Adrenal gland (tissue), 12 donors: ENCODE results near the gene IQSEC1. TPM values are rescaled to one million over a fixed set of nuclear protein-coding genes. Genes with fewer than 3 reads are reported as not detected.
A peak's percentile ranks its signal among the peaks of the same experiment; 100 is the strongest.

ENCODE experiments used
- DNase-seq, 7 donors: peaks; one replicate each; pipeline ENCODE4 v3.0.0-alpha.2; 2019 to 2020
- H3K27ac ChIP-seq, 5 donors: fragments of 200-600 bp; sonication (generic) in 4 of 5; 1 replicate in 3 of 5; 2 replicates in 2 of 5; pipeline versions ENCODE4 v1.5.1 to v1.8.0; 2016 to 2020; ENCODE audit warnings: mild to moderate bottlenecking in 1 of 5
- H3K27me3 ChIP-seq: fragments of 200-600 bp; 2 replicates; pipeline ENCODE4 v1.8.0; 2021
- H3K36me3 ChIP-seq, 2 donors: fragments of 200-600 bp; replicated peaks in 1 of 2; 1 replicate in 1 of 2; 2 replicates in 1 of 2; pipeline versions ENCODE4 v1.5.1 to v1.8.0; 2018 to 2022
- H3K4me1 ChIP-seq, 2 donors: fragments of 200-600 bp; replicated peaks in 1 of 2; 1 replicate in 1 of 2; 2 replicates in 1 of 2; pipeline versions ENCODE4 v1.5.1 to v1.8.0; 2018 to 2021
- H3K4me3 ChIP-seq, 4 donors: fragments of 200-600 bp; sonication (generic) in 3 of 4; one replicate each; pipeline ENCODE4 v1.5.1; 2016 to 2018
- H3K9me3 ChIP-seq, 3 donors: fragments of 200-600 bp; sonication (generic) in 1 of 3; replicated peaks in 1 of 3; 1 replicate in 2 of 3; 2 replicates in 1 of 3; pipeline versions ENCODE4 v1.5.1 to v1.8.0; 2016 to 2021
- CTCF ChIP-seq, 6 experiments: fragments of 450-650 bp in 4 of 6; fragments of 200-600 bp in 2 of 6; sonication (generic) in 1 of 6; IDR thresholded peaks; 1 replicate in 5 of 6; 2 replicates in 1 of 6; pipeline versions ENCODE4 v1.5.1 to v1.8.0; 2016 to 2021; ENCODE audit warnings: antibody characterized with exemption in 6 of 6, mild to moderate bottlenecking in 2 of 6, moderate library complexity in 1 of 6
- POLR2A ChIP-seq, 2 donors: fragments of 450-650 bp; IDR thresholded peaks; one replicate each; pipeline ENCODE4 v1.6.1; 2017; ENCODE audit warnings: antibody characterized with exemption in 2 of 2, mild to moderate bottlenecking in 2 of 2, moderate library complexity in 1 of 2
- WGBS, 4 donors: extraction: QIAGEN DNeasy Blood & Tissue Kit in 2 of 4; methylation state at CpG; one replicate each; pipeline versions ENCODE4 v1.1.5 to v1.1.7; 2013 to 2017; 5-methylcytosine and 5-hydroxymethylcytosine counted together
- intact Hi-C, 2 donors: fragments of 100-400 bp; cut with DNase I; formaldehyde crosslinking; loops; one replicate each; pipeline versions ENCODE4 v1.14.1 to v1.15.0; 2022 to 2023
- polyA plus RNA-seq, 3 donors: library from polyadenylated mRNA; stranded (reverse); fragments of 200-250 nt in 2 of 3; fragments of 350-450 nt in 1 of 3; fragmentation: Illumina TruSeq in 1 of 3; extraction: RNeasy Lipid Tissue Mini Kit (QIAGEN cat#74804) in 1 of 3; gene quantifications; one replicate each; pipeline ENCODE4 v1.2.3, GENCODE V29; 2013 to 2014
- total RNA-seq, 9 donors: library from RNA; depleted of rRNA in 4 of 9; stranded (reverse); fragments of >200 nt in 4 of 9; fragments of 120-200 nt in 1 of 9; fragmentation: NEBNext Ultra II Directional in 1 of 9; extraction: Animal tissue kit (Norgen Biotek cat#: 25700) in 1 of 9; gene quantifications; one replicate each; pipeline versions ENCODE4 v1.1.0 to v1.2.4, GENCODE V29; 2013 to 2023
- donor health status: healthy with polysubstance abuse.
- donor health status: Bipolar disorder and iron deficiency.
- donor health status: DM: yes; HTN: yes; CAD: no.
- donor health status: DM: no; HTN: no; CAD: no.
- donor health status: DM: no; HTN: no; CAD: no.
- donor health status: DM: yes; HTN: yes; CAD: no.

IQSEC1 gene
- total and polyA plus RNA-seq, 12 donors: 24.4 to 133 (median 94.2) TPM

GRCh38 chr3:12996181-12996506 lies 77.1 kb downstream of the IQSEC1 start:
- intact Hi-C loops: no loop called here
- H3K27ac ChIP-seq: peak overlapping the region in 3 of 5 donors; percentile 93 to 96 (median 95)
- no peaks in the 10 kb centered on the region for H3K36me3 ChIP-seq
- H3K9me3 ChIP-seq: no peaks in the 10 kb centered on the region
- no peak for TF ChIP-seq CTCF (IDR thresholded peaks at IDR 0.05)
- TF ChIP-seq POLR2A (IDR thresholded peaks at IDR 0.05): no peak
- H3K27me3 ChIP-seq: no peaks in the 10 kb centered on the region
- 57 to 66% (median 65%) methylated on average over 2 of the region's 2 CpGs for WGBS, 4 donors
- H3K4me1 ChIP-seq: peaks cover 34 to 53% of the 10 kb centered on the region in 2 donors
- H3K4me3 ChIP-seq: no peak overlapping the region
- DNase-seq: no peak

- Histone ChIP-seq H3K9me3 (no peaks in the 10 kb centered on the region), H3K27ac (peak overlapping the region; percentile 82 to 96 (median 93)), H3K36me3 (no peaks in the 10 kb centered on the region), H3K4me3 (no peak overlapping the region), H3K4me1 (peaks cover 36 to 59% of the 10 kb centered on the region in 2 donors), H3K27me3 (no peaks in the 10 kb centered on the region)
- TF ChIP-seq CTCF (IDR thresholded peaks at IDR 0.05): no peak
- TF ChIP-seq POLR2A (IDR thresholded peaks at IDR 0.05): no peak
- WGBS, 4 donors: 58 to 70% (median 63%) methylated on average over 9 to 10 of the region's 10 CpGs
- peak in 3 of 7 donors; percentile 53 to 73 (median 62) for DNase-seq
- intact Hi-C loops: no loop called here
Measured at GRCh38 chr3:12995389-12996180, 77.6 kb downstream of the IQSEC1 start.

GRCh38 chr3:12994607-12995388 lies 78.4 kb downstream of the IQSEC1 start:
- intact Hi-C loops: no loop called here
- Histone ChIP-seq H3K27me3 (no peaks in the 10 kb centered on the region), H3K36me3 (no peaks in the 10 kb centered on the region), H3K4me1 (peaks cover 36 to 63% of the 10 kb centered on the region in 2 donors), H3K4me3 (peak overlapping the region; percentile 29 to 64 (median 46)), H3K9me3 (no peaks in the 10 kb centered on the region), H3K27ac (peak overlapping the region; percentile 82 to 96 (median 93))
- TF ChIP-seq POLR2A (IDR thresholded peaks at IDR 0.05): peak; percentile 79 to 91
- peak; percentile 80 to 97 (median 88) for TF ChIP-seq CTCF (IDR thresholded peaks at IDR 0.05)
- WGBS, 4 donors: 0 to 1% (median 0%) methylated on average over 14 to 58 of the region's 58 CpGs
- DNase-seq: peak; percentile 89 to 94 (median 91)

GRCh38 chr3:12994357-12994606 lies 78.9 kb downstream of the IQSEC1 start:
- H3K4me3 ChIP-seq: peak overlapping the region; percentile 29 to 64 (median 46)
- H3K9me3 ChIP-seq: no peaks in the 10 kb centered on the region
- DNase-seq: peak in 6 of 7 donors; percentile 66 to 80 (median 70)
- 1 to 3% methylated on average over 14 to 25 of the region's 25 CpGs; no CpG with 5 or more reads in 2 of the 4 donors for WGBS, 4 donors
- H3K36me3 ChIP-seq: no peaks in the 10 kb centered on the region
- H3K27ac ChIP-seq: peak overlapping the region; percentile 82 to 96 (median 93)
- intact Hi-C loops: no loop called here
- peaks cover 32 to 59% of the 10 kb centered on the region in 2 donors for H3K4me1 ChIP-seq
- H3K27me3 ChIP-seq: no peaks in the 10 kb centered on the region
- TF ChIP-seq POLR2A (IDR thresholded peaks at IDR 0.05) (no peak), CTCF (IDR thresholded peaks at IDR 0.05) (no peak)
